ENCODE results near the gene ZNHIT6.

- TF ChIP-seq CTCF (IDR thresholded peaks at IDR 0.05) (no peak), POLR2A (IDR thresholded peaks at IDR 0.05) (no peak)
These were observed 100.3 kb downstream of the ZNHIT6 start for GRCh38 chr1:85607921-85608265.

All from uterus (tissue), 2 donors.